NCI-H1105 treated with DMSO at 0.1 percent for 48 hours (cell line): Measurements from ENCODE around the gene MAPRE3.

ENCODE experiments used
- DNase-seq: peaks from one replicate; lab custom pipeline; 2025; lab: John Stamatoyannopoulos, UW

MAPRE3 gene

GRCh38 chr2:26983746-26984145 is 13.3 kb downstream of the MAPRE3 start:
- DNase-seq: no peak

GRCh38 chr2:26985807-26986206 is 15.4 kb downstream of the MAPRE3 start:
- no peak for DNase-seq

- no peak for DNase-seq
Observed at GRCh38 chr2:26986576-26986975, 16.1 kb downstream of the MAPRE3 start.

GRCh38 chr2:26988058-26988860 is 17.8 kb downstream of the MAPRE3 start:
- DNase-seq: no peak

- DNase-seq: no peak
Observed at GRCh38 chr2:26989156-26989555, 18.7 kb downstream of the MAPRE3 start.

- DNase-seq: no peak
Observed at GRCh38 chr2:26991717-26992116, 21.3 kb downstream of the MAPRE3 start.

- DNase-seq: no peak
Observed at GRCh38 chr2:26993768-26994167, 23.3 kb downstream of the MAPRE3 start.

- no peak for DNase-seq
Observed at GRCh38 chr2:26994983-26995382, 24.5 kb downstream of the MAPRE3 start.

- DNase-seq: no peak
Observed at GRCh38 chr2:26997394-26997793, 27.0 kb downstream of the MAPRE3 start.

- DNase-seq: no peak
Observed at GRCh38 chr2:26998323-26998722, 27.9 kb downstream of the MAPRE3 start.

GRCh38 chr2:27000228-27000627 is 29.8 kb downstream of the MAPRE3 start:
- no peak for DNase-seq

GRCh38 chr2:27000995-27001394 is 30.6 kb downstream of the MAPRE3 start:
- no peak for DNase-seq

- no peak for DNase-seq
Observed at GRCh38 chr2:27001950-27002349, 31.5 kb downstream of the MAPRE3 start.

GRCh38 chr2:27003007-27003406 is 32.6 kb downstream of the MAPRE3 start:
- DNase-seq: no peak

GRCh38 chr2:27003857-27004256 is 33.4 kb downstream of the MAPRE3 start:
- DNase-seq: no peak

- no peak for DNase-seq
Observed at GRCh38 chr2:27006602-27007415, 36.4 kb downstream of the MAPRE3 start.

- DNase-seq: no peak
Observed at GRCh38 chr2:27007416-27008374, 37.3 kb downstream of the MAPRE3 start.

GRCh38 chr2:27008678-27009077 is 38.2 kb downstream of the MAPRE3 start:
- DNase-seq: no peak

GRCh38 chr2:27009083-27009482 is 38.6 kb downstream of the MAPRE3 start:
- no peak for DNase-seq

GRCh38 chr2:27009716-27010115 is 39.3 kb downstream of the MAPRE3 start:
- DNase-seq: no peak

GRCh38 chr2:27010139-27010538 is 39.7 kb downstream of the MAPRE3 start:
- DNase-seq: no peak

- DNase-seq: no peak
Observed at GRCh38 chr2:27013738-27014137, 43.3 kb downstream of the MAPRE3 start.
